ENCODE results near the gene CDK14. TPM values are rescaled to one million over a fixed set of nuclear protein-coding genes. Genes with fewer than 3 reads are reported as not detected.

CDK14 gene
- total RNA-seq, 1 donor from 2014 or later, result 58.6 TPM

DNA sequence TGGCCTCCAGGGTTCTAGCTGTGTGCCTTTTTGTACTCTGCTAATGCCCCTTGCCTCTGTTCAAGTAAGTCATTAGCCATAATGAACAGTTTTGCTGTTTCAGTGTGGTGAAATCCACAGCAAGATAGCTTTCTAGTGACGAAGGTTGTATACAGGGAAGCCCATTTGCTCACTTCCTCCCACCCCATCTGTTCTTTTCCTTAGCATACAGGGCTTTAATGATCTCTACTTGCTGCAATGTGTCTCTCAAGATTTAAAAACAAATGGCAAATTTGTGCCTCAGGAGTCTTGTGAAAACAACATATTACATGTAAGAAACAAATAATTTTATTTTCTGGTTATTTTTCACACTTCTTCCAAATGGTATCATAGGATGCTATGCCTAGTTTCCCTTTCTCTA is 243.2 kb downstream of the CDK14 start:
- H3K36me3 ChIP-seq, result no peaks in the 10 kb centered on the region
- H3K4me1 ChIP-seq, result no peaks in the 10 kb centered on the region
- no peak overlapping the region for H3K27ac ChIP-seq
- no peak overlapping the region for H3K4me3 ChIP-seq
- ATAC-seq (no peak), DNase-seq (no peak)
- H3K9me3 ChIP-seq, result no peaks in the 10 kb centered on the region
- intact Hi-C loops (cut with DNase I), result no loop called here
- H3K27me3 ChIP-seq (ENCODE audit: low read depth), result no peaks in the 10 kb centered on the region
- TF ChIP-seq, protein P1, sequence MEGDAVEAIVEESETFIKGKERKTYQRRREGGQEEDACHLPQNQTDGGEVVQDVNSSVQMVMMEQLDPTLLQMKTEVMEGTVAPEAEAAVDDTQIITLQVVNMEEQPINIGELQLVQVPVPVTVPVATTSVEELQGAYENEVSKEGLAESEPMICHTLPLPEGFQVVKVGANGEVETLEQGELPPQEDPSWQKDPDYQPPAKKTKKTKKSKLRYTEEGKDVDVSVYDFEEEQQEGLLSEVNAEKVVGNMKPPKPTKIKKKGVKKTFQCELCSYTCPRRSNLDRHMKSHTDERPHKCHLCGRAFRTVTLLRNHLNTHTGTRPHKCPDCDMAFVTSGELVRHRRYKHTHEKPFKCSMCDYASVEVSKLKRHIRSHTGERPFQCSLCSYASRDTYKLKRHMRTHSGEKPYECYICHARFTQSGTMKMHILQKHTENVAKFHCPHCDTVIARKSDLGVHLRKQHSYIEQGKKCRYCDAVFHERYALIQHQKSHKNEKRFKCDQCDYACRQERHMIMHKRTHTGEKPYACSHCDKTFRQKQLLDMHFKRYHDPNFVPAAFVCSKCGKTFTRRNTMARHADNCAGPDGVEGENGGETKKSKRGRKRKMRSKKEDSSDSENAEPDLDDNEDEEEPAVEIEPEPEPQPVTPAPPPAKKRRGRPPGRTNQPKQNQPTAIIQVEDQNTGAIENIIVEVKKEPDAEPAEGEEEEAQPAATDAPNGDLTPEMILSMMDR (IDR thresholded peaks at IDR 0.05), result no peak

DNA sequence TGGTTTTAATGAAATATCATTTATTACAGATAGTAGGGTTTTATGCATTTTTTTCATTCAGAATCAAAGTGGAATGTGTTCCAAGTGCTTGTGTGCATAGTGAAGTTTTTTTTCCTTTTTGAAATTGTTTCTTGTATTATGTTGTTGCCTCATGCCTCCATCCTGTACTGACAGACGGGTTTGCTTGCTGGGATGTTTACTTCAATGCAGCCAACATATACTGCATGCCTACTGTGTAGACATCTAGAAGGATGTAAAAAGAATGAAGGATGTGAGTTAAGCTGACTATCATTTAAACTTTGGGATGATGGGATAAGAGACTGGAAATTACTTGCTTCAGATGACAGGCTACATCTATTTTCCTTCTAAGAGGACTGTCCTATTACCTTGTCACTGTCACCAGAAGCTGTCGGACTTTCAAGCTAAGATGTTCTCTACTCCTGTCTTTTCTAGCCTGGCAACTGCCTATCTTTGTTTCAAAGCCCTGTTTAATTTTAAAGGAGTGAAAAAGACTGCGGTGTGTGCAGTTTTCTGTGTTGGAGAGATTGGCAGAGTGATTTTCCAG is 243.7 kb downstream of the CDK14 start:
- Histone ChIP-seq H3K27ac (no peak overlapping the region), H3K36me3 (no peaks in the 10 kb centered on the region), H3K9me3 (no peaks in the 10 kb centered on the region), H3K27me3 (ENCODE audit: low read depth) (no peaks in the 10 kb centered on the region), H3K4me3 (no peak overlapping the region), H3K4me1 (no peaks in the 10 kb centered on the region)
- TF ChIP-seq, protein P1 (IDR thresholded peaks at IDR 0.05), result no peak
- DNase-seq (no peak), ATAC-seq (no peak)
- intact Hi-C loops (cut with DNase I), result no loop called here

DNA sequence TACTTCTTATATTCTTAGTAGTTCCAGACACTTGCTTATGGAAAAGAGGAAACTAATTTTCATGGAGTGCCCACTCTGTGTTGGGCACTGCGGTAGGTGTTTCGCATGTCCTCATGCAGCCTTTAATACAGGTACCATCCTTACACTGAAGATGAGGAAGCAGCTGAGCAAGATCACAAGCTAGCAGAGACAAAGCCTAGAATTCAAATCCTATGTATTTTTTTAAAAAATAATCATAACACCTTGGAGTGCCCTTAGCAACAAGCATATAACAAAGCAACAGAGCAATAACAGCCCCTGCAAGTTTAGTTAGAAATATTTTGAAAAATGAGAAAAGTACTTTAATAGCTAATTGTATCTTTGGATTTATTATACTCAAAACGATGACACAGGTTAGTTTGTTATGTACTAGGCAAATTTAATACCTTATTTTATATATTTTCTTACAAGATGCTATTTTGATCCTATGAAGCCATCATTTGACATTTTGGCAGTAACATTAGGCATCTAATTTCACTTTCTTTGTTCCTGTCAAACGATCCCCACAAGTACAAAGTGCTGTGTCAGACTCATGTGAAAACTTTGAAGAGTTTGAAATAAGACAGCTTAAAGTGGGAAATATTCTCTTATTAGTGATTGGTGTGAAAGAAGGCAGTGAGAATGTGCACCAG is 245.8 kb downstream of the CDK14 start:
- H3K27me3 ChIP-seq (ENCODE audit: low read depth), result no peaks in the 10 kb centered on the region
- H3K4me1 ChIP-seq, result no peaks in the 10 kb centered on the region
- no peaks in the 10 kb centered on the region for H3K9me3 ChIP-seq
- TF ChIP-seq, protein P1 (IDR thresholded peaks at IDR 0.05), result no peak
- ATAC-seq, result no peak
- DNase-seq, result no peak
- H3K36me3 ChIP-seq, result no peaks in the 10 kb centered on the region
- intact Hi-C loops (cut with DNase I), result no loop called here
- H3K27ac ChIP-seq, result no peak overlapping the region
- H3K4me3 ChIP-seq, result no peak overlapping the region

DNA sequence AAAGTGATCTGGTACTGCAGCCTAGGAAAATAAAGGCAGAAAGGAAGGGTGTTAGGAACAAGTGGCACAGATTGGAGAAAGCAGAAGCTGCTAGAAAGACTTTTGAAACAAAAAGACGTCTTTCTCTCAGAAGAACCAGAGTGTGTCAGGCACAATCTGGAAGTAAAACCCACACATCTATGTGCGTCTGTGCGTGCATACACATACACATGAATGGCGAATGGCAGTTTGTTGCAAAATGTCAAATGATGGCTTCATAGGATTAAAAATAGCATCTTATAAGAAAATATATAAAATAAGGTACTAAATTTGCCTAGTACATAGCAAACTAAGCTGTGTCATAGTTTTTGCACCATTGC is 246.3 kb downstream of the CDK14 start:
- no peak overlapping the region for H3K4me3 ChIP-seq
- no peaks in the 10 kb centered on the region for H3K36me3 ChIP-seq
- no peak overlapping the region for H3K27ac ChIP-seq
- H3K4me1 ChIP-seq, result no peaks in the 10 kb centered on the region
- no peaks in the 10 kb centered on the region for H3K9me3 ChIP-seq
- no peaks in the 10 kb centered on the region for H3K27me3 ChIP-seq (ENCODE audit: low read depth)
- no peak for ATAC-seq
- no peak for DNase-seq
- TF ChIP-seq, protein P1 (IDR thresholded peaks at IDR 0.05), result no peak
- intact Hi-C loops (cut with DNase I), result no loop called here

DNA sequence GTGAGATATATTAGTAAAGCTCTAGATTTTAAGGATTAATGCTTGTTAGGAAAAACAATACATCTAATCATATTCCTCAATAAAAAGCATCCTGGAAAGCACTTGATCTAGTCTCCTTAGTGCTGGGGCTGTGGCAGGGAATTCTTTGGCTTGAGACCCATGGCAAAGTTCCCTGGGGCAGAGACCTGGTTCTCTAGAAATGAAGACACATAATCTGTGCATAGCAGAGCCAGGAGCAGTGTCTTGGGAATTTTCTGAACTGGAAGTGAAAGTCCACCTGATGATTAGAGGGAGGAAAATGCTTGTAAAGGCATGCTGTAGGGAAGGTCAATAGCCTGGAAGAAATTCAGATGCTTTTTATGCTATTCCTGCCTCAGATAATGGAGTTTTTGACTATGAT is 247.4 kb downstream of the CDK14 start:
- Histone ChIP-seq H3K27ac (no peak overlapping the region), H3K9me3 (no peaks in the 10 kb centered on the region), H3K27me3 (ENCODE audit: low read depth) (no peaks in the 10 kb centered on the region), H3K4me3 (no peak overlapping the region), H3K36me3 (no peaks in the 10 kb centered on the region), H3K4me1 (no peaks in the 10 kb centered on the region)
- ATAC-seq (no peak), DNase-seq (no peak)
- TF ChIP-seq, protein P1 (IDR thresholded peaks at IDR 0.05), result no peak
- intact Hi-C loops (cut with DNase I), result no loop called here

Data from lower lobe of right lung (tissue), 2 donors.